ENCODE measurements around the gene AKR1D1. TPM values are rescaled to one million over a fixed set of nuclear protein-coding genes. Genes with fewer than 3 reads are reported as not detected.

AKR1D1 gene
- total and polyA plus RNA-seq, 2 of the 13 experiments (the other 11 are each of a cell fraction or from before 2014, with no cell fraction given), result 6.9 to 37.0 TPM

DNA sequence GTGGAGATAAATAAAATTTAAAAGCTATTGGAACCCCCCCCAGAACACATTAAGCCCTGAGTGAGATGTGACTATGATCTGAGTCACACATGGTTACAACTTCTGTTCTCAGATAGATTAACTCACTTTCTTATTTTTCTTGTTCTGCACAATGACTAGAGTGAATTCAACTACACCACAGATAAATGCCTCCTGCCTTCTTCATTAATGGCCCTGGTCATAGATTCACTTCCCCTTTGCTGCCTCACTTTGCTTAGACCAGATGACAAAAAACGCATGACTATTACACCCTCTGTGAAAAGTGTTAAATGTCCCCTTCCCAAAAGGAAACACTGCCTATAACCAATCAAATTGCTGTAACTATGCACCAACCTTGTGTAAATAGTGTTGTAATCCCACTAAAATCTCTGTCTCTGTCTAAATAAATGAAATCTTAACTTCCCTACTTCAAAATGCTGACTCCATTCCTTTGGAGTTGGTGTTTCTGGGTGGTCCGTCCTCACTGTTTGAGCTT is 49.4 kb downstream of the AKR1D1 start (continued):
- TF ChIP-seq, protein P1, sequence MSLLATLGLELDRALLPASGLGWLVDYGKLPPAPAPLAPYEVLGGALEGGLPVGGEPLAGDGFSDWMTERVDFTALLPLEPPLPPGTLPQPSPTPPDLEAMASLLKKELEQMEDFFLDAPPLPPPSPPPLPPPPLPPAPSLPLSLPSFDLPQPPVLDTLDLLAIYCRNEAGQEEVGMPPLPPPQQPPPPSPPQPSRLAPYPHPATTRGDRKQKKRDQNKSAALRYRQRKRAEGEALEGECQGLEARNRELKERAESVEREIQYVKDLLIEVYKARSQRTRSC (CRISPR knock-in tag; IDR thresholded peaks at IDR 0.05; ENCODE audit: low read depth), result no peak
- TF ChIP-seq RFX5 (IDR thresholded peaks at IDR 0.05; ENCODE audit: low read depth, low read length), result 0 out of 2 replicates have a peak, but pooled peaks have one; percentile 26
- no peak for TF ChIP-seq PAWR (CRISPR knock-in tag; IDR thresholded peaks at IDR 0.05; ENCODE audit: borderline replicate concordance)
- TF ChIP-seq ZNF263 (CRISPR knock-in tag; IDR thresholded peaks at IDR 0.05), result no peak
- no peak for TF ChIP-seq ZNF780A (CRISPR knock-in tag; IDR thresholded peaks at IDR 0.05)
- TF ChIP-seq POGZ (CRISPR knock-in tag; IDR thresholded peaks at IDR 0.05), result no peak
- TF ChIP-seq NFYC (CRISPR knock-in tag; IDR thresholded peaks at IDR 0.05), result 0 out of 2 replicates have a peak, but pooled peaks have one; percentile 17
- TF ChIP-seq, protein P2, sequence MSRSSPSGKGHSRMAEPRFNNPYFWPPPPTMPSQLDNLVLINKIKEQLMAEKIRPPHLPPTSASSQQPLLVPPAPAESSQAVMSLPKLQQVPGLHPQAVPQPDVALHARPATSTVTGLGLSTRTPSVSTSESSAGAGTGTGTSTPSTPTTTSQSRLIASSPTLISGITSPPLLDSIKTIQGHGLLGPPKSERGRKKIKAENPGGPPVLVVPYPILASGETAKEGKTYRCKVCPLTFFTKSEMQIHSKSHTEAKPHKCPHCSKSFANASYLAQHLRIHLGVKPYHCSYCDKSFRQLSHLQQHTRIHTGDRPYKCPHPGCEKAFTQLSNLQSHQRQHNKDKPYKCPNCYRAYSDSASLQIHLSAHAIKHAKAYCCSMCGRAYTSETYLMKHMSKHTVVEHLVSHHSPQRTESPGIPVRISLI (CRISPR knock-in tag; IDR thresholded peaks at IDR 0.05; ENCODE audit: borderline replicate concordance), result no peak
- no peak for TF ChIP-seq ZKSCAN5 (CRISPR knock-in tag; IDR thresholded peaks at IDR 0.05)
- TF ChIP-seq, protein P3, sequence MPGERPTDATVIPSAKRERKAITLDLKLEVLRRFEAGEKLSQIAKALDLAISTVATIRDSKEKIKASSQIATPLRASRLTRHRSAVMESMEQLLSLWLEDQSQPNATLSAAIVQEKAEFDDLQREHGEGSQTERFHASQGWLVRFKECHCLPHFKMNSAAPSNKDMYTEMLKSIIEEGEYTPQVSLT (CRISPR knock-in tag; IDR thresholded peaks at IDR 0.05; ENCODE audit: borderline replicate concordance, low read depth), result no peak
- TF ChIP-seq EP300 (IDR thresholded peaks at IDR 0.05; ENCODE audit: low read depth in 2 of 2, low read length in 2 of 2), result 0 out of 4 replicates have a peak, but pooled peaks of 1 of the 2 experiments have one; percentile 13
- TF ChIP-seq EP300 (CRISPR knock-in tag; IDR thresholded peaks at IDR 0.05; ENCODE audit: borderline replicate concordance), result no peak
- no peak for TF ChIP-seq SP2 (CRISPR knock-in tag; IDR thresholded peaks at IDR 0.05)
- TF ChIP-seq ZNF354B (CRISPR knock-in tag; IDR thresholded peaks at IDR 0.05), result no peak
- TF ChIP-seq, protein P4, sequence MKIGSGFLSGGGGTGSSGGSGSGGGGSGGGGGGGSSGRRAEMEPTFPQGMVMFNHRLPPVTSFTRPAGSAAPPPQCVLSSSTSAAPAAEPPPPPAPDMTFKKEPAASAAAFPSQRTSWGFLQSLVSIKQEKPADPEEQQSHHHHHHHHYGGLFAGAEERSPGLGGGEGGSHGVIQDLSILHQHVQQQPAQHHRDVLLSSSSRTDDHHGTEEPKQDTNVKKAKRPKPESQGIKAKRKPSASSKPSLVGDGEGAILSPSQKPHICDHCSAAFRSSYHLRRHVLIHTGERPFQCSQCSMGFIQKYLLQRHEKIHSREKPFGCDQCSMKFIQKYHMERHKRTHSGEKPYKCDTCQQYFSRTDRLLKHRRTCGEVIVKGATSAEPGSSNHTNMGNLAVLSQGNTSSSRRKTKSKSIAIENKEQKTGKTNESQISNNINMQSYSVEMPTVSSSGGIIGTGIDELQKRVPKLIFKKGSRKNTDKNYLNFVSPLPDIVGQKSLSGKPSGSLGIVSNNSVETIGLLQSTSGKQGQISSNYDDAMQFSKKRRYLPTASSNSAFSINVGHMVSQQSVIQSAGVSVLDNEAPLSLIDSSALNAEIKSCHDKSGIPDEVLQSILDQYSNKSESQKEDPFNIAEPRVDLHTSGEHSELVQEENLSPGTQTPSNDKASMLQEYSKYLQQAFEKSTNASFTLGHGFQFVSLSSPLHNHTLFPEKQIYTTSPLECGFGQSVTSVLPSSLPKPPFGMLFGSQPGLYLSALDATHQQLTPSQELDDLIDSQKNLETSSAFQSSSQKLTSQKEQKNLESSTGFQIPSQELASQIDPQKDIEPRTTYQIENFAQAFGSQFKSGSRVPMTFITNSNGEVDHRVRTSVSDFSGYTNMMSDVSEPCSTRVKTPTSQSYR (CRISPR knock-in tag; IDR thresholded peaks at IDR 0.05; ENCODE audit: borderline replicate concordance), result no peak
- TF ChIP-seq ZBTB42 (CRISPR knock-in tag; IDR thresholded peaks at IDR 0.05), result no peak
- TF ChIP-seq ATF1 (CRISPR knock-in tag; IDR thresholded peaks at IDR 0.05), result no peak
- TF ChIP-seq ZNF75D (CRISPR knock-in tag; IDR thresholded peaks at IDR 0.05; ENCODE audit: borderline replicate concordance), result no peak

All from HepG2 (cell line).